ENCODE measurements around the gene ZDHHC21. TPM values are rescaled to one million over a fixed set of nuclear protein-coding genes. Genes with fewer than 3 reads are reported as not detected.

Gene ZDHHC21
- total and polyA plus RNA-seq, 2 experiments from 2014 or later, result 4.0 to 13.5 TPM

DNA sequence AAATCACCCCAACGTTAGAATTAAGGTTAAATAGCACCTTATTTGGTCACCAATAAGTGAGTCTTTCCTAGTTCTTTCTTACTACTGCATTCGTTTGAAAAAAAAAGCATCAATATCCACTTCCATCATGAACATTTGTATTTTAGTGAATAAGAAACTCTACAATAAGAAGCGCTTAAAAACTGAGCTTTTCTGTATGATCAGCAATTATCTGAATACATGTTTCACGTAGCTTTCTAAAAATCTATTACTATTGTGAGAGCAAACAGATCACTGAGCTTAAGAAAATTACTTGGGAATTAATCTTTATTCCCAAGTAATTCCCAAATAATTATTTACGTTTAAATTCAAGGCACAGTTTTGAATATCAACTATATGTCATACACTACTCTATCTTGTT, 32.5 kb downstream of the ZDHHC21 start:
- H3K4me1 Mint-ChIP-seq, result 0 out of 3 replicates have a peak, but pooled peaks cover 2% of the 10 kb centered on the region
- H3K27me3 Mint-ChIP-seq (ENCODE audit: insufficient read depth, low read depth, poor library complexity), result no peaks in the 10 kb centered on the region
- H3K27ac Mint-ChIP-seq, result no peak overlapping the region
- Histone ChIP-seq H4K20me1 (replicated peaks; ENCODE audit: insufficient read depth) (no peaks in the 10 kb centered on the region), H3K4me2 (no peak overlapping the region), H3K27me3 (ENCODE audit: insufficient read depth) (no peaks in the 10 kb centered on the region), H3K4me3 (no peak overlapping the region), H3K27ac (ENCODE audit: low read depth) (no peak overlapping the region), H2AFZ (no peak overlapping the region), H3K9me2 (ENCODE audit: insufficient read depth) (no peaks in the 10 kb centered on the region), H3K79me2 (replicated peaks; ENCODE audit: insufficient read depth) (no peaks in the 10 kb centered on the region), H3F3A (replicated peaks; ENCODE audit: low read depth) (no peaks in the 10 kb centered on the region), H3K4me1 (ENCODE audit: insufficient read depth) (no peaks in the 10 kb centered on the region), H3K36me3 (ENCODE audit: insufficient read depth) (no peaks in the 10 kb centered on the region)
- H3K9me3 Mint-ChIP-seq, result peaks cover 4% of the 10 kb centered on the region; the same call in 2 of the 3 replicates
- ATAC-seq, result no peak
- no peak for DNase-seq (ENCODE audit: low spot score)
- H3K36me3 Mint-ChIP-seq (ENCODE audit: low read depth), result peaks cover 22% of the 10 kb centered on the region; the same call in 2 of the 3 replicates
- TF ChIP-seq EZH2phosphoT487 (IDR thresholded peaks at IDR 0.05; ENCODE audit: unreplicated experiment) (no peak), ZNF114 (CRISPR knock-in tag; IDR thresholded peaks at IDR 0.05) (no peak), NANOG (IDR thresholded peaks at IDR 0.05; ENCODE audit: borderline replicate concordance) (no peak), JUNB (IDR thresholded peaks at IDR 0.05; ENCODE audit: unreplicated experiment) (no peak), CREB1 (CRISPR knock-in tag; IDR thresholded peaks at IDR 0.05; ENCODE audit: low read depth) (no peak), POLR2AphosphoS5 (IDR thresholded peaks at IDR 0.05; ENCODE audit: low read depth) (no peak), EZH2 (IDR thresholded peaks at IDR 0.05; ENCODE audit: low read depth, unreplicated experiment) (no peak), STAT1 (IDR thresholded peaks at IDR 0.05; ENCODE audit: unreplicated experiment) (no peak), ZNF331 (CRISPR knock-in tag; IDR thresholded peaks at IDR 0.05; ENCODE audit: low read depth) (no peak)
- TF ChIP-seq, protein P1, sequence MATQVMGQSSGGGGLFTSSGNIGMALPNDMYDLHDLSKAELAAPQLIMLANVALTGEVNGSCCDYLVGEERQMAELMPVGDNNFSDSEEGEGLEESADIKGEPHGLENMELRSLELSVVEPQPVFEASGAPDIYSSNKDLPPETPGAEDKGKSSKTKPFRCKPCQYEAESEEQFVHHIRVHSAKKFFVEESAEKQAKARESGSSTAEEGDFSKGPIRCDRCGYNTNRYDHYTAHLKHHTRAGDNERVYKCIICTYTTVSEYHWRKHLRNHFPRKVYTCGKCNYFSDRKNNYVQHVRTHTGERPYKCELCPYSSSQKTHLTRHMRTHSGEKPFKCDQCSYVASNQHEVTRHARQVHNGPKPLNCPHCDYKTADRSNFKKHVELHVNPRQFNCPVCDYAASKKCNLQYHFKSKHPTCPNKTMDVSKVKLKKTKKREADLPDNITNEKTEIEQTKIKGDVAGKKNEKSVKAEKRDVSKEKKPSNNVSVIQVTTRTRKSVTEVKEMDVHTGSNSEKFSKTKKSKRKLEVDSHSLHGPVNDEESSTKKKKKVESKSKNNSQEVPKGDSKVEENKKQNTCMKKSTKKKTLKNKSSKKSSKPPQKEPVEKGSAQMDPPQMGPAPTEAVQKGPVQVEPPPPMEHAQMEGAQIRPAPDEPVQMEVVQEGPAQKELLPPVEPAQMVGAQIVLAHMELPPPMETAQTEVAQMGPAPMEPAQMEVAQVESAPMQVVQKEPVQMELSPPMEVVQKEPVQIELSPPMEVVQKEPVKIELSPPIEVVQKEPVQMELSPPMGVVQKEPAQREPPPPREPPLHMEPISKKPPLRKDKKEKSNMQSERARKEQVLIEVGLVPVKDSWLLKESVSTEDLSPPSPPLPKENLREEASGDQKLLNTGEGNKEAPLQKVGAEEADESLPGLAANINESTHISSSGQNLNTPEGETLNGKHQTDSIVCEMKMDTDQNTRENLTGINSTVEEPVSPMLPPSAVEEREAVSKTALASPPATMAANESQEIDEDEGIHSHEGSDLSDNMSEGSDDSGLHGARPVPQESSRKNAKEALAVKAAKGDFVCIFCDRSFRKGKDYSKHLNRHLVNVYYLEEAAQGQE (IDR thresholded peaks at IDR 0.05; ENCODE audit: unreplicated experiment), result no peak
- TF ChIP-seq, protein P2, sequence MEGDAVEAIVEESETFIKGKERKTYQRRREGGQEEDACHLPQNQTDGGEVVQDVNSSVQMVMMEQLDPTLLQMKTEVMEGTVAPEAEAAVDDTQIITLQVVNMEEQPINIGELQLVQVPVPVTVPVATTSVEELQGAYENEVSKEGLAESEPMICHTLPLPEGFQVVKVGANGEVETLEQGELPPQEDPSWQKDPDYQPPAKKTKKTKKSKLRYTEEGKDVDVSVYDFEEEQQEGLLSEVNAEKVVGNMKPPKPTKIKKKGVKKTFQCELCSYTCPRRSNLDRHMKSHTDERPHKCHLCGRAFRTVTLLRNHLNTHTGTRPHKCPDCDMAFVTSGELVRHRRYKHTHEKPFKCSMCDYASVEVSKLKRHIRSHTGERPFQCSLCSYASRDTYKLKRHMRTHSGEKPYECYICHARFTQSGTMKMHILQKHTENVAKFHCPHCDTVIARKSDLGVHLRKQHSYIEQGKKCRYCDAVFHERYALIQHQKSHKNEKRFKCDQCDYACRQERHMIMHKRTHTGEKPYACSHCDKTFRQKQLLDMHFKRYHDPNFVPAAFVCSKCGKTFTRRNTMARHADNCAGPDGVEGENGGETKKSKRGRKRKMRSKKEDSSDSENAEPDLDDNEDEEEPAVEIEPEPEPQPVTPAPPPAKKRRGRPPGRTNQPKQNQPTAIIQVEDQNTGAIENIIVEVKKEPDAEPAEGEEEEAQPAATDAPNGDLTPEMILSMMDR (conservative IDR thresholded peaks at IDR 0.05; ENCODE audit: low read depth in 2 of 2), result no peak
- TF ChIP-seq, protein P3, sequence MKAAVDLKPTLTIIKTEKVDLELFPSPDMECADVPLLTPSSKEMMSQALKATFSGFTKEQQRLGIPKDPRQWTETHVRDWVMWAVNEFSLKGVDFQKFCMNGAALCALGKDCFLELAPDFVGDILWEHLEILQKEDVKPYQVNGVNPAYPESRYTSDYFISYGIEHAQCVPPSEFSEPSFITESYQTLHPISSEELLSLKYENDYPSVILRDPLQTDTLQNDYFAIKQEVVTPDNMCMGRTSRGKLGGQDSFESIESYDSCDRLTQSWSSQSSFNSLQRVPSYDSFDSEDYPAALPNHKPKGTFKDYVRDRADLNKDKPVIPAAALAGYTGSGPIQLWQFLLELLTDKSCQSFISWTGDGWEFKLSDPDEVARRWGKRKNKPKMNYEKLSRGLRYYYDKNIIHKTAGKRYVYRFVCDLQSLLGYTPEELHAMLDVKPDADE (IDR thresholded peaks at IDR 0.05), result no peak
- TF ChIP-seq, protein P4, sequence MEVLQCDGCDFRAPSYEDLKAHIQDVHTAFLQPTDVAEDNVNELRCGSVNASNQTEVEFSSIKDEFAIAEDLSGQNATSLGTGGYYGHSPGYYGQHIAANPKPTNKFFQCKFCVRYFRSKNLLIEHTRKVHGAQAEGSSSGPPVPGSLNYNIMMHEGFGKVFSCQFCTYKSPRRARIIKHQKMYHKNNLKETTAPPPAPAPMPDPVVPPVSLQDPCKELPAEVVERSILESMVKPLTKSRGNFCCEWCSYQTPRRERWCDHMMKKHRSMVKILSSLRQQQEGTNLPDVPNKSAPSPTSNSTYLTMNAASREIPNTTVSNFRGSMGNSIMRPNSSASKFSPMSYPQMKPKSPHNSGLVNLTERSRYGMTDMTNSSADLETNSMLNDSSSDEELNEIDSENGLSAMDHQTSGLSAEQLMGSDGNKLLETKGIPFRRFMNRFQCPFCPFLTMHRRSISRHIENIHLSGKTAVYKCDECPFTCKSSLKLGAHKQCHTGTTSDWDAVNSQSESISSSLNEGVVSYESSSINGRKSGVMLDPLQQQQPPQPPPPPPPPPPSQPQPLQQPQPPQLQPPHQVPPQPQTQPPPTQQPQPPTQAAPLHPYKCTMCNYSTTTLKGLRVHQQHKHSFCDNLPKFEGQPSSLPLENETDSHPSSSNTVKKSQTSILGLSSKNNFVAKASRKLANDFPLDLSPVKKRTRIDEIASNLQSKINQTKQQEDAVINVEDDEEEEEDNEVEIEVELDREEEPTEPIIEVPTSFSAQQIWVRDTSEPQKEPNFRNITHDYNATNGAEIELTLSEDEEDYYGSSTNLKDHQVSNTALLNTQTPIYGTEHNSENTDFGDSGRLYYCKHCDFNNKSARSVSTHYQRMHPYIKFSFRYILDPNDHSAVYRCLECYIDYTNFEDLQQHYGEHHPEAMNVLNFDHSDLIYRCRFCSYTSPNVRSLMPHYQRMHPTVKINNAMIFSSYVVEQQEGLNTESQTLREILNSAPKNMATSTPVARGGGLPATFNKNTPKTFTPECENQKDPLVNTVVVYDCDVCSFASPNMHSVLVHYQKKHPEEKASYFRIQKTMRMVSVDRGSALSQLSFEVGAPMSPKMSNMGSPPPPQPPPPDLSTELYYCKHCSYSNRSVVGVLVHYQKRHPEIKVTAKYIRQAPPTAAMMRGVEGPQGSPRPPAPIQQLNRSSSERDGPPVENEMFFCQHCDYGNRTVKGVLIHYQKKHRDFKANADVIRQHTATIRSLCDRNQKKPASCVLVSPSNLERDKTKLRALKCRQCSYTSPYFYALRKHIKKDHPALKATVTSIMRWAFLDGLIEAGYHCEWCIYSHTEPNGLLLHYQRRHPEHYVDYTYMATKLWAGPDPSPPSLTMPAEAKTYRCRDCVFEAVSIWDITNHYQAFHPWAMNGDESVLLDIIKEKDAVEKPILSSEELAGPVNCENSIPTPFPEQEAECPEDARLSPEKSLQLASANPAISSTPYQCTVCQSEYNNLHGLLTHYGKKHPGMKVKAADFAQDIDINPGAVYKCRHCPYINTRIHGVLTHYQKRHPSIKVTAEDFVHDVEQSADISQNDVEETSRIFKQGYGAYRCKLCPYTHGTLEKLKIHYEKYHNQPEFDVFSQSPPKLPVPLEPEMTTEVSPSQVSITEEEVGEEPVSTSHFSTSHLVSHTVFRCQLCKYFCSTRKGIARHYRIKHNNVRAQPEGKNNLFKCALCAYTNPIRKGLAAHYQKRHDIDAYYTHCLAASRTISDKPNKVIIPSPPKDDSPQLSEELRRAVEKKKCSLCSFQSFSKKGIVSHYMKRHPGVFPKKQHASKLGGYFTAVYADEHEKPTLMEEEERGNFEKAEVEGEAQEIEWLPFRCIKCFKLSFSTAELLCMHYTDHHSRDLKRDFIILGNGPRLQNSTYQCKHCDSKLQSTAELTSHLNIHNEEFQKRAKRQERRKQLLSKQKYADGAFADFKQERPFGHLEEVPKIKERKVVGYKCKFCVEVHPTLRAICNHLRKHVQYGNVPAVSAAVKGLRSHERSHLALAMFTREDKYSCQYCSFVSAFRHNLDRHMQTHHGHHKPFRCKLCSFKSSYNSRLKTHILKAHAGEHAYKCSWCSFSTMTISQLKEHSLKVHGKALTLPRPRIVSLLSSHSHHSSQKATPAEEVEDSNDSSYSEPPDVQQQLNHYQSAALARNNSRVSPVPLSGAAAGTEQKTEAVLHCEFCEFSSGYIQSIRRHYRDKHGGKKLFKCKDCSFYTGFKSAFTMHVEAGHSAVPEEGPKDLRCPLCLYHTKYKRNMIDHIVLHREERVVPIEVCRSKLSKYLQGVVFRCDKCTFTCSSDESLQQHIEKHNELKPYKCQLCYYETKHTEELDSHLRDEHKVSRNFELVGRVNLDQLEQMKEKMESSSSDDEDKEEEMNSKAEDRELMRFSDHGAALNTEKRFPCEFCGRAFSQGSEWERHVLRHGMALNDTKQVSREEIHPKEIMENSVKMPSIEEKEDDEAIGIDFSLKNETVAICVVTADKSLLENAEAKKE (CRISPR knock-in tag; IDR thresholded peaks at IDR 0.05), result no peak
- H3K4me3 Mint-ChIP-seq, result no peak overlapping the region
